ENCODE results near the gene INTS15.
"Not testable (repeated sequence)": the region's sequence is repeated elsewhere in the genome, so short reads cannot be mapped to it uniquely, and the experiment has no call there.

Gene INTS15

GRCh38 chr7:6619961-6620360 is 30.1 kb downstream of the INTS15 start:
- DNase-seq = no peak

GRCh38 chr7:6621195-6622133 is 31.6 kb downstream of the INTS15 start:
- no peak for DNase-seq

- no peak for DNase-seq
Measured at GRCh38 chr7:6622134-6622710, 32.4 kb downstream of the INTS15 start.

GRCh38 chr7:6623589-6624245 is 33.9 kb downstream of the INTS15 start:
- no peak for DNase-seq

- no peak for DNase-seq
Measured at GRCh38 chr7:6624246-6624611, 34.4 kb downstream of the INTS15 start.

GRCh38 chr7:6628045-6628444 is 38.2 kb downstream of the INTS15 start:
- DNase-seq = peak; percentile 40

- DNase-seq = peak; percentile 48
Measured at GRCh38 chr7:6630007-6630849, 40.4 kb downstream of the INTS15 start.

- DNase-seq = no peak
Measured at GRCh38 chr7:6631605-6632004, 41.8 kb downstream of the INTS15 start.

- DNase-seq = no peak
Measured at GRCh38 chr7:6634021-6634420, 44.2 kb downstream of the INTS15 start.

- not testable (repeated sequence) for DNase-seq
Measured at GRCh38 chr7:6634971-6635370, 45.1 kb downstream of the INTS15 start.

- peak; percentile 82 for DNase-seq
Measured at GRCh38 chr7:6636741-6637543, 47.1 kb downstream of the INTS15 start, which contains the start of gene ZNF316. Gene ZNF316 (plus strand): TSS chr7:6637318. CDS start chr7:6642410, 5,092 bp downstream.

GRCh38 chr7:6637544-6638229 is 47.9 kb downstream of the INTS15 start:
- peak; percentile 71 for DNase-seq

GRCh38 chr7:6639032-6639431 is 49.2 kb downstream of the INTS15 start:
- DNase-seq = no peak

GRCh38 chr7:6639627-6640026 is 49.8 kb downstream of the INTS15 start:
- no peak for DNase-seq

GRCh38 chr7:6640246-6640721 is 50.5 kb downstream of the INTS15 start:
- DNase-seq = no peak

GRCh38 chr7:6641305-6642035 is 51.6 kb downstream of the INTS15 start:
- no peak for DNase-seq

- no peak for DNase-seq
Measured at GRCh38 chr7:6642239-6642839, 52.5 kb downstream of the INTS15 start.

- no peak for DNase-seq
Measured at GRCh38 chr7:6642861-6643640, 53.2 kb downstream of the INTS15 start.

Data from DMS53 (cell line).